Gastrocnemius medialis (tissue), 4 donors: Measurements from ENCODE around the gene MALL.

Source experiments
- POLR2A ChIP-seq, 2 donors: fragments of 450-650 bp; IDR thresholded peaks; one replicate each; pipeline ENCODE4 v1.6.1; 2017; ENCODE audit warnings: antibody characterized with exemption in 2 of 2, mild to moderate bottlenecking in 2 of 2, moderate library complexity in 2 of 2
- TF ChIP-seq, protein P1 (sequence below), 5 experiments: fragments of 450-650 bp in 3 of 5; fragments of 200-600 bp in 2 of 5; sonication (generic) in 2 of 5; IDR thresholded peaks in 4 of 5; conservative IDR thresholded peaks in 1 of 5; 1 replicate in 4 of 5; 2 replicates in 1 of 5; pipeline ENCODE4 v1.5.1; 2016 to 2019; ENCODE audit warnings: antibody characterized with exemption in 5 of 5, mild to moderate bottlenecking in 3 of 5, moderate library complexity in 3 of 5

DNA sequence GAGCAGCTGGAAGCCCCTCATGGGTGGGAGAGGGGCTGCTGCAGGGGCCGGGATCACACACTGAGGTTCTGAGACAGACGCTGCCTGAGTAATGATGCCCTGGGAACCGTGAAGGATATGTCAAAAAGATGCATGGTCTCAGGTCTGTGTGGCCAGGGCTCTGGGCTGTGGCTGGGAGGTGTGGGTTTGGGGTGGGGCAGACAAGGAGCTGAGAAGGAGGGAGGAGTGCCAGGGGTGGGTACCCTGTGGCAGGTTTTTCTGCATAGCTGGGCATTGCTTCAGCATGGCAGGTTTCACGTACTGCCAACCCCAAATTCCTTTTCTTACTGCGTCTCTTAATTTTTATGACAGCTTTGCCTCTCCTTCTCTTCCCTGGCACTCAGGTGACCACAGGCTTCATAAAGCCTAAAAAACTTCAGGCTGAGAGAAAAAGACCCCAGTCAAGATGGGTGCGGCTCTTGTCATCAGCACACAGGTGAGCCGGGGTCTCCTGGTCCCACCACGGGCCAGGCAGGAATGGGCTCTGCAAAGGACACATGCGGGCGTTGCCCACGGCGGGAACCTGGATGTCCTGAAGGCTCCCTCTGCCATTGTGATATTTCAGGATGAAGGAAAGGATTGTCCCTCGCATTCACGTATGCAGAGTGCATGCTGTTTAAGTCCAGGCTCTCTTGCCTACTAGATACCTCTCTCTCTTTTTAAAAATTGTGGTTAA lies 18.0 kb downstream of the MALL start:
- TF ChIP-seq POLR2A (IDR thresholded peaks at IDR 0.05): no peak
- TF ChIP-seq, protein P1, sequence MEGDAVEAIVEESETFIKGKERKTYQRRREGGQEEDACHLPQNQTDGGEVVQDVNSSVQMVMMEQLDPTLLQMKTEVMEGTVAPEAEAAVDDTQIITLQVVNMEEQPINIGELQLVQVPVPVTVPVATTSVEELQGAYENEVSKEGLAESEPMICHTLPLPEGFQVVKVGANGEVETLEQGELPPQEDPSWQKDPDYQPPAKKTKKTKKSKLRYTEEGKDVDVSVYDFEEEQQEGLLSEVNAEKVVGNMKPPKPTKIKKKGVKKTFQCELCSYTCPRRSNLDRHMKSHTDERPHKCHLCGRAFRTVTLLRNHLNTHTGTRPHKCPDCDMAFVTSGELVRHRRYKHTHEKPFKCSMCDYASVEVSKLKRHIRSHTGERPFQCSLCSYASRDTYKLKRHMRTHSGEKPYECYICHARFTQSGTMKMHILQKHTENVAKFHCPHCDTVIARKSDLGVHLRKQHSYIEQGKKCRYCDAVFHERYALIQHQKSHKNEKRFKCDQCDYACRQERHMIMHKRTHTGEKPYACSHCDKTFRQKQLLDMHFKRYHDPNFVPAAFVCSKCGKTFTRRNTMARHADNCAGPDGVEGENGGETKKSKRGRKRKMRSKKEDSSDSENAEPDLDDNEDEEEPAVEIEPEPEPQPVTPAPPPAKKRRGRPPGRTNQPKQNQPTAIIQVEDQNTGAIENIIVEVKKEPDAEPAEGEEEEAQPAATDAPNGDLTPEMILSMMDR (IDR thresholded peaks at IDR 0.05 in 4 of 5, conservative IDR thresholded peaks at IDR 0.05 in 1 of 5): no peak
